Measurements from ENCODE around the gene GRIK4.

DNA sequence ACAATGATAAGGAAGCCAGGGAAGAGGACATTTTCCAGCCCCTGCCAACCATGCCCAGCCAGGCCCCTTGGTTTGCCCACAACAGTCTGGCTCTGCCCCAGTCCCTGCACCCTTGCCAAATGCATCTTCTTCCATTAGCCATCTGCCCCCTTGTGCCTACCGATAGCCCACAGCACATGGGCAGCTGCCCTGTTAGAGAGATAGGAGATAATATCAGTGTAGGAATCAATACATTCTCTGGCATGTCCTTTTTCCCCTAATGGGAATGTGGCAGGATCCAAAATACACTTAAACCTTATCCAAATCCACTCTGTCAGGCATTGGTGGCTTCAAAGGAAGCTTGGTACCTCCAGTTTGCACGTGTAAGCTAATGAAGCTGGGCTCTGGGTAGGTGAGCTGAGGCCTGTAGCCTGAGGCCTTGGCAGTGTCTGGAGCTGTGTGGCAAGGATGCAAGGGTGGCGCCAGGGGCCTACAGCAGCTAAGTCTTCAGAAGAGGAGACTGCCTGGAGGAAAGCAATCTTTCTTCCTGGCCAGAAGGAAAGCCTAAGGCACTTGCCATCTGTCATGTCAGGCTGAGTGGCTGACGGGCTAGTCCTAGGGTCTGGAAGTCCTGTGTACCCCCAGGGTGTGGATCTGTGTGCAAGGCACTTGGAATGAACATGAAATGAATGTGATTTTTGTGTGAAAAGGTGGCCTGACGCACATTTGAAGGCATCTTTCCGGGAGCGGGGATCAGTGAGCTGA lies 348.2 kb downstream of the GRIK4 start:
- no peak for TF ChIP-seq SIN3A (IDR thresholded peaks at IDR 0.05; ENCODE audit: borderline replicate concordance, insufficient read depth, low read length)
- TF ChIP-seq, protein P1, sequence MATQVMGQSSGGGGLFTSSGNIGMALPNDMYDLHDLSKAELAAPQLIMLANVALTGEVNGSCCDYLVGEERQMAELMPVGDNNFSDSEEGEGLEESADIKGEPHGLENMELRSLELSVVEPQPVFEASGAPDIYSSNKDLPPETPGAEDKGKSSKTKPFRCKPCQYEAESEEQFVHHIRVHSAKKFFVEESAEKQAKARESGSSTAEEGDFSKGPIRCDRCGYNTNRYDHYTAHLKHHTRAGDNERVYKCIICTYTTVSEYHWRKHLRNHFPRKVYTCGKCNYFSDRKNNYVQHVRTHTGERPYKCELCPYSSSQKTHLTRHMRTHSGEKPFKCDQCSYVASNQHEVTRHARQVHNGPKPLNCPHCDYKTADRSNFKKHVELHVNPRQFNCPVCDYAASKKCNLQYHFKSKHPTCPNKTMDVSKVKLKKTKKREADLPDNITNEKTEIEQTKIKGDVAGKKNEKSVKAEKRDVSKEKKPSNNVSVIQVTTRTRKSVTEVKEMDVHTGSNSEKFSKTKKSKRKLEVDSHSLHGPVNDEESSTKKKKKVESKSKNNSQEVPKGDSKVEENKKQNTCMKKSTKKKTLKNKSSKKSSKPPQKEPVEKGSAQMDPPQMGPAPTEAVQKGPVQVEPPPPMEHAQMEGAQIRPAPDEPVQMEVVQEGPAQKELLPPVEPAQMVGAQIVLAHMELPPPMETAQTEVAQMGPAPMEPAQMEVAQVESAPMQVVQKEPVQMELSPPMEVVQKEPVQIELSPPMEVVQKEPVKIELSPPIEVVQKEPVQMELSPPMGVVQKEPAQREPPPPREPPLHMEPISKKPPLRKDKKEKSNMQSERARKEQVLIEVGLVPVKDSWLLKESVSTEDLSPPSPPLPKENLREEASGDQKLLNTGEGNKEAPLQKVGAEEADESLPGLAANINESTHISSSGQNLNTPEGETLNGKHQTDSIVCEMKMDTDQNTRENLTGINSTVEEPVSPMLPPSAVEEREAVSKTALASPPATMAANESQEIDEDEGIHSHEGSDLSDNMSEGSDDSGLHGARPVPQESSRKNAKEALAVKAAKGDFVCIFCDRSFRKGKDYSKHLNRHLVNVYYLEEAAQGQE (IDR thresholded peaks at IDR 0.05; ENCODE audit: insufficient read depth in 1 of 2, low read depth in 2 of 2, low read length in 2 of 2) = no peak

All from PFSK-1 (cell line).